ENCODE measurements around the gene NADK2.

NADK2 gene

DNA sequence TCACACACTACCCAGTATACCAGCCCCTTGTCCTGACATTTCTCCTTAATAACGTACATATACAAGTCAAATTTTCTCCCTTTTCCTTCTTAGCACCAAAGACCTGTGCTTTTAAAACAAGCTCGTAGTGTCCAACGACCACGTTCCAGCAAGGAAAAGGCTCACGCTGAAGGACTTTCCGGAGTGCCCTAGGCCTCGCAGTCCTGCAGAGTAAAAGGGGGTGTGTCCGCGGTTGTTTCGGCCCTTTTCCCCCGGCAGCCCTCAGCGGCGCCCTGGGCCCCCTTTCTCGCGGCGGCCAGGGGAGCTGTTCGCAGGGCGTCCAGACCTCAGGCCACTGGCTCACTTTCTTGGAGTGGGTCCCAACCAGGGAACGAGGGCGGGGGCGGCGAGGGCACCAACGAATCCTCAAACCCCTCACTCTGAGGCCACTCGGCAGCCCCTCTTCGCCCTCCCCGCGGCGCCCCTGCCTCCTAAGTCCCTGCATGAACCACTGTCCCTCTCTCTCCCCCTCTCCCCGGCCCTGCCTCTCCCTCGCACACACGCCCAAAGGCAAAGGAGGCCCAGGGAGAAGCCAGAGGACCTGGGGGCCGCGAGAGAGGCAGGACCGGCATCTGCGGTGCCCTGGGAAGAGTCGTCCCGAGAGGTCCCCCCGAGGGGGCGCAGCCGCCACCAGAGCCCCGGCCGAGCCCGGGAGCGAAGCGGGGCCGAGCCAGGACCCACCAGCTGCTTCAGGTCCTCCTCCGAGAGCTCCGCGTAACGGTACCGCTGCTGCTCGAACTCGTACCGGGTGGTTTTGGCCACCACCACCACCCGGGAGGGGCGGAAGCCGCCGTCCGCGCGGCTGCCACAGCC lies 720 bp downstream of the NADK2 start (continued):
- no peak for TF ChIP-seq ZNF18 (tag by site-specific recombination; IDR thresholded peaks at IDR 0.05)
- TF ChIP-seq ZNF398 (tag by site-specific recombination; IDR thresholded peaks at IDR 0.05), result peak; percentile 89
- TF ChIP-seq, protein P1, sequence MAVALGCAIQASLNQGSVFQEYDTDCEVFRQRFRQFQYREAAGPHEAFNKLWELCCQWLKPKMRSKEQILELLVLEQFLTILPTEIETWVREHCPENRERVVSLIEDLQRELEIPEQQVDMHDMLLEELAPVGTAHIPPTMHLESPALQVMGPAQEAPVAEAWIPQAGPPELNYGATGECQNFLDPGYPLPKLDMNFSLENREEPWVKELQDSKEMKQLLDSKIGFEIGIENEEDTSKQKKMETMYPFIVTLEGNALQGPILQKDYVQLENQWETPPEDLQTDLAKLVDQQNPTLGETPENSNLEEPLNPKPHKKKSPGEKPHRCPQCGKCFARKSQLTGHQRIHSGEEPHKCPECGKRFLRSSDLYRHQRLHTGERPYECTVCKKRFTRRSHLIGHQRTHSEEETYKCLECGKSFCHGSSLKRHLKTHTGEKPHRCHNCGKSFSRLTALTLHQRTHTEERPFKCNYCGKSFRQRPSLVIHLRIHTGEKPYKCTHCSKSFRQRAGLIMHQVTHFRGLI (tag by site-specific recombination; IDR thresholded peaks at IDR 0.05), result no peak
- no peak for TF ChIP-seq TRIM28 (IDR thresholded peaks at IDR 0.05; ENCODE audit: borderline replicate concordance, low read length)
- TF ChIP-seq PRDM6 (tag by site-specific recombination; IDR thresholded peaks at IDR 0.05), result no peak
- no peak for TF ChIP-seq SALL2 (tag by site-specific recombination; IDR thresholded peaks at IDR 0.05; ENCODE audit: borderline replicate concordance)
- TF ChIP-seq, protein P2, sequence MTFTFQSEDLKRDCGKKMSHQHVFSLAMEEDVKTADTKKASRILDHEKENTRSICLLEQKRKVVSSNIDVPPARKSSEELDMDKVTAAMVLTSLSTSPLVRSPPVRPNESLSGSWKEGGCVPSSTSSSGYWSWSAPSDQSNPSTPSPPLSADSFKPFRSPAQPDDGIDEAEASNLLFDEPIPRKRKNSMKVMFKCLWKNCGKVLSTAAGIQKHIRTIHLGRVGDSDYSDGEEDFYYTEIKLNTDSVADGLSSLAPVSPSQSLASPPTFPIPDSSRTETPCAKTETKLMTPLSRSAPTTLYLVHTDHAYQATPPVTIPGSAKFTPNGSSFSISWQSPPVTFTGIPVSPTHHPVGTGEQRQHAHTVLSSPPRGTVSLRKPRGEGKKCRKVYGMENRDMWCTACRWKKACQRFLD (tag by site-specific recombination; IDR thresholded peaks at IDR 0.05), result no peak
- TF ChIP-seq ZNF596 (tag by site-specific recombination; IDR thresholded peaks at IDR 0.05), result no peak
- no peak for TF ChIP-seq ZNF701 (tag by site-specific recombination; IDR thresholded peaks at IDR 0.05)
- TF ChIP-seq ZNF394 (tag by site-specific recombination; IDR thresholded peaks at IDR 0.05; ENCODE audit: borderline replicate concordance), result peak; percentile 31; the same call in 1 of the 2 replicates
- TF ChIP-seq YY2 (tag by site-specific recombination; IDR thresholded peaks at IDR 0.05), result no peak
- TF ChIP-seq, protein P3, sequence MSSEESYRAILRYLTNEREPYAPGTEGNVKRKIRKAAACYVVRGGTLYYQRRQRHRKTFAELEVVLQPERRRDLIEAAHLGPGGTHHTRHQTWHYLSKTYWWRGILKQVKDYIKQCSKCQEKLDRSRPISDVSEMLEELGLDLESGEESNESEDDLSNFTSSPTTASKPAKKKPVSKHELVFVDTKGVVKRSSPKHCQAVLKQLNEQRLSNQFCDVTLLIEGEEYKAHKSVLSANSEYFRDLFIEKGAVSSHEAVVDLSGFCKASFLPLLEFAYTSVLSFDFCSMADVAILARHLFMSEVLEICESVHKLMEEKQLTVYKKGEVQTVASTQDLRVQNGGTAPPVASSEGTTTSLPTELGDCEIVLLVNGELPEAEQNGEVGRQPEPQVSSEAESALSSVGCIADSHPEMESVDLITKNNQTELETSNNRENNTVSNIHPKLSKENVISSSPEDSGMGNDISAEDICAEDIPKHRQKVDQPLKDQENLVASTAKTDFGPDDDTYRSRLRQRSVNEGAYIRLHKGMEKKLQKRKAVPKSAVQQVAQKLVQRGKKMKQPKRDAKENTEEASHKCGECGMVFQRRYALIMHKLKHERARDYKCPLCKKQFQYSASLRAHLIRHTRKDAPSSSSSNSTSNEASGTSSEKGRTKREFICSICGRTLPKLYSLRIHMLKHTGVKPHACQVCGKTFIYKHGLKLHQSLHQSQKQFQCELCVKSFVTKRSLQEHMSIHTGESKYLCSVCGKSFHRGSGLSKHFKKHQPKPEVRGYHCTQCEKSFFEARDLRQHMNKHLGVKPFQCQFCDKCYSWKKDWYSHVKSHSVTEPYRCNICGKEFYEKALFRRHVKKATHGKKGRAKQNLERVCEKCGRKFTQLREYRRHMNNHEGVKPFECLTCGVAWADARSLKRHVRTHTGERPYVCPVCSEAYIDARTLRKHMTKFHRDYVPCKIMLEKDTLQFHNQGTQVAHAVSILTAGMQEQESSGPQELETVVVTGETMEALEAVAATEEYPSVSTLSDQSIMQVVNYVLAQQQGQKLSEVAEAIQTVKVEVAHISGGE (tag by site-specific recombination; conservative IDR thresholded peaks at IDR 0.05; ENCODE audit: low read depth), result peak; percentile 69; the same call in 1 of the 2 replicates
- no peak for TF ChIP-seq ZNF580 (tag by site-specific recombination; IDR thresholded peaks at IDR 0.05)
- TF ChIP-seq ZFP69B (tag by site-specific recombination; IDR thresholded peaks at IDR 0.05), result no peak; the same call in 1 of the 2 replicates
- TF ChIP-seq ZNF624 (tag by site-specific recombination; IDR thresholded peaks at IDR 0.05), result no peak
- peak; percentile 97 for TF ChIP-seq KLF9 (tag by site-specific recombination; IDR thresholded peaks at IDR 0.05; ENCODE audit: low read depth)
- TF ChIP-seq ZNF121 (tag by site-specific recombination; IDR thresholded peaks at IDR 0.05), result no peak
- no peak for TF ChIP-seq BCL11A (tag by site-specific recombination; IDR thresholded peaks at IDR 0.05; ENCODE audit: low read depth)
- no peak for TF ChIP-seq ZNF837 (tag by site-specific recombination; IDR thresholded peaks at IDR 0.05)
- no peak for TF ChIP-seq ZNF529 (tag by site-specific recombination; IDR thresholded peaks at IDR 0.05; ENCODE audit: insufficient replicate concordance)
- no peak for TF ChIP-seq ELK4 (IDR thresholded peaks at IDR 0.05; ENCODE audit: borderline replicate concordance, low read depth, low read length)
- TF ChIP-seq ZBTB1 (tag by site-specific recombination; IDR thresholded peaks at IDR 0.05), result 0 out of 2 replicates have a peak, but pooled peaks have one; percentile 29
- TF ChIP-seq ZNF341 (tag by site-specific recombination; IDR thresholded peaks at IDR 0.05; ENCODE audit: low read depth), result no peak
- peak; percentile 84 for TF ChIP-seq ZNF202 (tag by site-specific recombination; IDR thresholded peaks at IDR 0.05; ENCODE audit: borderline replicate concordance)
- no peak for TF ChIP-seq YY1 (tag by site-specific recombination; IDR thresholded peaks at IDR 0.05)
